K562 (cell line): Measurements from ENCODE around the gene CD226. TPM values are rescaled to one million over a fixed set of nuclear protein-coding genes. Genes with fewer than 3 reads are reported as not detected.
A peak's percentile ranks its signal among the peaks of the same experiment; 100 is the strongest.

Experiments
- ATAC-seq: fragments of 200-7000 bp; cut with Tn5 transposase; 3 replicates; pipeline ENCODE4 v1.9.1; 2020; ENCODE audit warnings: moderate library complexity
- BruUV-seq: library from RNA; stranded (reverse); fragments of 400-500 nt; replicated peaks from 2 replicates; lab custom pipeline; 2021; lab: Mats Ljungman, UMichigan
- CTCF ChIA-PET: fragments of 300-600 bp; formaldehyde crosslinking; extraction: SDS; loops from one replicate; lab custom pipeline; 2021; ENCODE audit warnings: low intra/inter-chr PET ratio; lab: Yijun Ruan, JAX
- POLR2A ChIA-PET: fragments of 300-600, 350-650 bp; sonication (Branson Sonifier 250); formaldehyde crosslinking; extraction: SDS; loops from one replicate; lab custom pipeline; 2021; ENCODE audit warnings: antibody characterized with exemption, inconsistent platforms; lab: Yijun Ruan, JAX
- DNase-seq, 4 experiments: peaks; one replicate each; pipeline versions ENCODE4 v3.0.0 to v3.0.0-alpha.2; 2011 to 2018; ENCODE audit warnings: low spot score in 3 of 4, mixed read lengths in 3 of 4; ENCODE audit errors: extremely low read depth in 1 of 4
- FAIRE-seq: peaks from 2 replicates; lab custom pipeline; 2011; peaks lifted over from hg19 to GRCh38; lab: Jason Lieb, UNC
- H2AFZ ChIP-seq: 2 replicates; pipeline ENCODE4 v1.6.0; 2011; ENCODE audit warnings: low read depth, low read length, control low read depth, inconsistent platforms
- H3K27ac ChIP-seq: fragments of 200-600 bp; 3 replicates; pipeline ENCODE4 v1.8.0; 2011; ENCODE audit warnings: low read depth, mild to moderate bottlenecking, control low read depth, inconsistent platforms, low read length, moderate library complexity, mixed read lengths; ENCODE audit errors: extremely low read depth
- H3K27me3 ChIP-seq, 2 experiments: fragments of 300-600 bp in 1 of 2; 2 replicates in 1 of 2; 3 replicates in 1 of 2; pipeline versions ENCODE4 v1.6.0 to v1.8.0; 2011; ENCODE audit warnings: inconsistent platforms in 2 of 2, low read length in 2 of 2, mild to moderate bottlenecking in 1 of 2, mixed read lengths in 1 of 2, moderate library complexity in 1 of 2; ENCODE audit not compliant: control insufficient read depth in 2 of 2, insufficient read depth in 2 of 2
- H3K36me3 ChIP-seq: fragments of 300-600 bp; 3 replicates; pipeline ENCODE4 v1.8.0; 2011; ENCODE audit warnings: mild to moderate bottlenecking, low read length, inconsistent platforms; ENCODE audit not compliant: control insufficient read depth, insufficient read depth
- H3K4me1 ChIP-seq, 2 experiments: fragments of 200-600 bp in 1 of 2; replicated peaks in 1 of 2; 2 replicates in 1 of 2; 3 replicates in 1 of 2; pipeline versions ENCODE4 v1.5.1 to v1.8.0; 2011; ENCODE audit warnings: inconsistent platforms in 2 of 2, low read length in 2 of 2, mild to moderate bottlenecking in 1 of 2, mixed read lengths in 1 of 2, moderate library complexity in 1 of 2; ENCODE audit not compliant: control insufficient read depth in 2 of 2, insufficient read depth in 2 of 2
- H3K4me2 ChIP-seq: 2 replicates; pipeline ENCODE4 v1.6.1; 2011; ENCODE audit warnings: low read length, control low read depth, inconsistent platforms, mixed read lengths; ENCODE audit not compliant: insufficient read depth
- H3K4me3 ChIP-seq: fragments of 200-600 bp; sonication (generic), shearing (Covaris generic); 2 replicates; pipeline ENCODE4 v1.5.1; 2016; ENCODE audit warnings: control low read depth, inconsistent platforms
- H3K79me2 ChIP-seq: fragments of 200-600 bp; 3 replicates; pipeline ENCODE4 v1.8.0; 2011; ENCODE audit warnings: low read length, inconsistent platforms; ENCODE audit not compliant: control insufficient read depth, insufficient read depth
- H3K9ac ChIP-seq, 2 experiments: 2 replicates each; pipeline versions ENCODE4 v1.6.0 to v1.6.1; 2011; ENCODE audit warnings: low read depth in 2 of 2, low read length in 2 of 2, control low read depth in 1 of 2, inconsistent platforms in 1 of 2, mild to moderate bottlenecking in 1 of 2, mixed read lengths in 1 of 2; ENCODE audit not compliant: insufficient read depth in 1 of 2
- H3K9me1 ChIP-seq: one replicate; pipeline ENCODE4 v1.6.0; 2011; ENCODE audit warnings: inconsistent platforms, mild to moderate bottlenecking, low read length, moderate library complexity; ENCODE audit not compliant: control insufficient read depth, insufficient read depth
- H3K9me3 ChIP-seq: replicated peaks from 2 replicates; pipeline ENCODE4 v1.5.1; 2011; ENCODE audit warnings: low read depth, low read length, inconsistent platforms; ENCODE audit not compliant: control insufficient read depth, insufficient read depth
- H4K20me1 ChIP-seq: replicated peaks from 2 replicates; pipeline ENCODE4 v1.6.1; 2011; ENCODE audit warnings: low read length, inconsistent platforms, mixed read lengths; ENCODE audit not compliant: control insufficient read depth, insufficient read depth
- CBX5 ChIP-seq: IDR thresholded peaks from 2 replicates; pipeline ENCODE4 v1.6.1; 2014; ENCODE audit warnings: low read depth, borderline replicate concordance
- FOSL1 ChIP-seq: fragments of 200-800 bp; sonication (Bioruptor generic); conservative IDR thresholded peaks from 2 replicates; pipeline ENCODE4 v1.6.1; 2016; ENCODE audit warnings: missing genetic modification characterization, missing compliant biosample characterization
- KLF16 ChIP-seq: IDR thresholded peaks from 2 replicates; pipeline ENCODE4 v1.6.1; 2016; ENCODE audit warnings: antibody characterized with exemption
- NFATC3 ChIP-seq: fragments of 450-650 bp; IDR thresholded peaks from 2 replicates; pipeline ENCODE4 v1.6.1; 2017; ENCODE audit warnings: mild to moderate bottlenecking
- NFE2 ChIP-seq: IDR thresholded peaks from 2 replicates; pipeline ENCODE4 v1.6.1; 2014; ENCODE audit warnings: antibody characterized with exemption, low read depth
- PURB ChIP-seq: sonication (generic); formaldehyde crosslinking; IDR thresholded peaks from 2 replicates; pipeline ENCODE4 v1.9.0; 2021; ENCODE audit warnings: low read depth, mild to moderate bottlenecking, missing genetic modification reagents
- SMAD4 ChIP-seq: fragments of 250-450 bp; sonication (Bioruptor Pico); conservative IDR thresholded peaks from 2 replicates; pipeline ENCODE4 v1.8.0; 2021; ENCODE audit warnings: inconsistent platforms, mild to moderate bottlenecking, moderate library complexity
- ZNF121 ChIP-seq: sonication (generic); formaldehyde crosslinking; conservative IDR thresholded peaks from 2 replicates; pipeline ENCODE4 v1.8.0; 2022; ENCODE audit warnings: missing genetic modification reagents
- ZNF316 ChIP-seq: fragments of 450-650 bp; IDR thresholded peaks from 2 replicates; pipeline ENCODE4 v1.6.1; 2016
- ZNF512 ChIP-seq: IDR thresholded peaks from 2 replicates; pipeline ENCODE4 v1.6.1; 2016; ENCODE audit warnings: missing genetic modification characterization, missing compliant biosample characterization
- WGBS: fragments of 100-300 bp; shearing (Covaris generic); methylation state at CpG from one replicate; pipeline ENCODE4 v1.1.6; 2016; ENCODE audit warnings: low coverage, mixed read lengths; ENCODE audit not compliant: insufficient coverage; ENCODE audit errors: missing lambda C conversion rate; 5-methylcytosine and 5-hydroxymethylcytosine counted together
- in situ Hi-C: fragments of 300-500 bp; cut with MboI; formaldehyde crosslinking; loops from 4 replicates; pipeline ENCODE4 v1.15.0; 2018; ENCODE audit warnings: inconsistent platforms, mixed read lengths
- intact Hi-C: fragments of 100-400 bp; cut with micrococcal nuclease; formaldehyde crosslinking; loops from 2 replicates; pipeline ENCODE4 v1.14.2; 2022
- polyA plus RNA-seq, 8 experiments: library from polyadenylated mRNA; depleted of rRNA in 4 of 8; stranded (reverse) in 5 of 8; unstranded in 3 of 8; fragments of >200 nt; fragmentation: Nextera tagmentation in 2 of 8; fragmentation: Illumina TruSeq in 1 of 8; extraction: Ambion mirVana in 2 of 8; extraction: Trizol in 1 of 8; gene quantifications; 2 replicates each; pipeline versions ENCODE4 v1.2.1 to v1.2.3, GENCODE V29; 2011 to 2014; ENCODE audit warnings: inconsistent platforms in 1 of 8, missing spikeins in 1 of 8
- total RNA-seq, 7 experiments: library from RNA; depleted of rRNA in 6 of 7; stranded (reverse); fragments of >200 nt in 6 of 7; fragmentation: Illumina TruSeq in 2 of 7; extraction: Trizol in 2 of 7; gene quantifications; 2 replicates each; pipeline versions ENCODE4 v1.2.1 to v1.2.3, GENCODE V29; 2011 to 2021; ENCODE audit warnings: low replicate concordance in 1 of 7

The CD226 gene
- total and polyA plus RNA-seq, 9 of the 15 experiments (the other 6 are each of a cell fraction or from before 2014, with no cell fraction given) = 0.32 to 1.7 (median 0.80) TPM

GRCh38 chr18:69882965-69883668, 64.6 kb downstream of the CD226 start:
- no peak overlapping the region for H3K27ac ChIP-seq
- WGBS = 5% methylated on average over 6 of the region's 6 CpGs
- DNase-seq = no peak
- H3K9me1 ChIP-seq = no peaks in the 10 kb centered on the region
- no peaks in the 10 kb centered on the region for H3K27me3 ChIP-seq
- H3K4me3 ChIP-seq = no peak overlapping the region
- intact Hi-C loops (no loop called here), in situ Hi-C loops (no loop called here)
- H3K9me3 ChIP-seq = no peaks in the 10 kb centered on the region
- FAIRE-seq = no peak
- H4K20me1 ChIP-seq = no peaks in the 10 kb centered on the region
- ChIA-PET CTCF (no interaction called here), POLR2A (interaction anchor here (1.0 kb wide), 1 partner anchor 30 kb away, joined by 3 read pairs; no protein-coding TSS in a partner anchor)
- H3K4me2 ChIP-seq = no peak overlapping the region
- no peaks in the 10 kb centered on the region for H3K36me3 ChIP-seq
- no peak overlapping the region for H3K9ac ChIP-seq
- no peak overlapping the region for H2AFZ ChIP-seq
- no peaks in the 10 kb centered on the region for H3K79me2 ChIP-seq
- ATAC-seq = no peak
- TF ChIP-seq NFE2 (no peak), PURB (CRISPR knock-in tag) (no peak), SMAD4 (CRISPR knock-in tag) (no peak), KLF16 (no peak), ZNF316 (no peak), NFATC3 (no peak)
- TF ChIP-seq, all 486 proteins: peak for 0
- H3K4me1 ChIP-seq = no peaks in the 10 kb centered on the region
- BruUV-seq = no TSS peak

- intact Hi-C loops = no loop called here
- H3K27me3 ChIP-seq = no peaks in the 10 kb centered on the region
- CTCF ChIA-PET = no interaction called here
- BruUV-seq = no TSS peak
- no peaks in the 10 kb centered on the region for H3K9me1 ChIP-seq
- H3K79me2 ChIP-seq = no peaks in the 10 kb centered on the region
- no peaks in the 10 kb centered on the region for H3K9me3 ChIP-seq
- in situ Hi-C loops = no loop called here
- no peak overlapping the region for H3K9ac ChIP-seq
- no peak overlapping the region for H3K4me2 ChIP-seq
- no peaks in the 10 kb centered on the region for H3K4me1 ChIP-seq
- ATAC-seq = no peak
- WGBS = 33% methylated on average over 2 of the region's 3 CpGs
- TF ChIP-seq FOSL1 (tag) = no peak
- TF ChIP-seq CBX5 = no peak
- TF ChIP-seq ZNF512 (tag) = peak; percentile 47; the same call in 1 of the 2 replicates
- TF ChIP-seq ZNF121 (CRISPR knock-in tag) = no peak
- TF ChIP-seq, all 486 proteins: peak for 1
- POLR2A ChIA-PET = no interaction called here
- DNase-seq = no peak
- no peak for FAIRE-seq
- Histone ChIP-seq H2AFZ (no peak overlapping the region), H3K36me3 (no peaks in the 10 kb centered on the region), H3K4me3 (no peak overlapping the region), H4K20me1 (no peaks in the 10 kb centered on the region), H3K27ac (no peak overlapping the region)
Observed at GRCh38 chr18:69880083-69880482, 67.6 kb downstream of the CD226 start.
